ACC112 (cell line): ENCODE data around the gene CDHR5.
"Not testable (repeated sequence)": the region's sequence is repeated elsewhere in the genome, so short reads cannot be mapped to it uniquely, and the experiment has no call there.

Experiments used
- H2AFZ ChIP-seq: fragments of 200-600 bp; sonication (generic); one replicate; pipeline ENCODE4 v1.6.0; 2017; ENCODE audit warnings: antibody characterized with exemption, low read length; ENCODE audit not compliant: unreplicated experiment
- H3K27ac ChIP-seq: fragments of 200-600 bp; sonication (generic); 2 replicates; pipeline ENCODE4 v1.5.1; 2014; ENCODE audit warnings: low read depth, mild to moderate bottlenecking, antibody characterized with exemption, low read length, moderate library complexity
- H3K27me3 ChIP-seq: fragments of 200-600 bp; sonication (generic); 2 replicates; pipeline ENCODE4 v1.6.1; 2014; ENCODE audit warnings: mild to moderate bottlenecking, antibody characterized with exemption, low read length, moderate library complexity, mixed read lengths; ENCODE audit not compliant: insufficient read depth
- H3K36me3 ChIP-seq: fragments of 200-600 bp; sonication (generic); 2 replicates; pipeline ENCODE4 v1.6.1; 2016; ENCODE audit warnings: mild to moderate bottlenecking, antibody characterized with exemption, low read length, moderate library complexity, mixed read lengths; ENCODE audit not compliant: insufficient read depth
- H3K4me1 ChIP-seq: fragments of 200-600 bp; sonication (generic); one replicate; pipeline ENCODE4 v1.6.1; 2016; ENCODE audit warnings: low read length, mixed read lengths; ENCODE audit not compliant: insufficient read depth, unreplicated experiment, control insufficient read depth
- H3K4me3 ChIP-seq: fragments of 200-600 bp; sonication (generic); 2 replicates; pipeline ENCODE4 v1.5.1; 2014; ENCODE audit warnings: mild to moderate bottlenecking, low read depth, low read length
- H3K79me2 ChIP-seq: fragments of 200-600 bp; sonication (generic); one replicate; pipeline ENCODE4 v1.6.0; 2016; ENCODE audit warnings: low read length; ENCODE audit not compliant: control insufficient read depth, unreplicated experiment, insufficient read depth

CDHR5 gene

DNA sequence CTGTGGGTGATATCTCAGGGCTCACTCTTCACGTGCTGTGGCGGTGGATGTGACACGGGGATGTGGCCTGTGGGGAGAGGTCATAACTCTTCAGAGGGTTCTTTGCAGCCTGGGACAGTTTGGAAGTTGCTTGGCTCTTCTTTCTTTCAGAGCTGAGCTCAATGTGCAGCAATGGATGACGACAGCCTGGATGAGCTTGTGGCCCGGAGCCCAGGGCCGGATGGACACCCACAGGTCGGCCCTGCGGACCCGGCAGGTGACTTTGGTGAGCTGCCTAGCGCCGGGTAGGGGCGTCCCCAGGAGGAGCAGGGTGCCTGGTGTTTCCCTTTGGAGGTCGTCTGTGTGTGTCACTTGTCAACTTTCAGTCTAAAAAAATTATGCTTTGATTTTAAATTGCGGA is 43.4 kb downstream of the CDHR5 start:
- Histone ChIP-seq H3K4me3 (no peak overlapping the region), H3K27me3 (no peaks in the 10 kb centered on the region), H2AFZ (no peak overlapping the region), H3K36me3 (peaks cover 18% of the 10 kb centered on the region; the same call in 1 of the 2 replicates), H3K4me1 (peaks cover 30% of the 10 kb centered on the region), H3K79me2 (peaks cover 79% of the 10 kb centered on the region), H3K27ac (no peak overlapping the region)

DNA sequence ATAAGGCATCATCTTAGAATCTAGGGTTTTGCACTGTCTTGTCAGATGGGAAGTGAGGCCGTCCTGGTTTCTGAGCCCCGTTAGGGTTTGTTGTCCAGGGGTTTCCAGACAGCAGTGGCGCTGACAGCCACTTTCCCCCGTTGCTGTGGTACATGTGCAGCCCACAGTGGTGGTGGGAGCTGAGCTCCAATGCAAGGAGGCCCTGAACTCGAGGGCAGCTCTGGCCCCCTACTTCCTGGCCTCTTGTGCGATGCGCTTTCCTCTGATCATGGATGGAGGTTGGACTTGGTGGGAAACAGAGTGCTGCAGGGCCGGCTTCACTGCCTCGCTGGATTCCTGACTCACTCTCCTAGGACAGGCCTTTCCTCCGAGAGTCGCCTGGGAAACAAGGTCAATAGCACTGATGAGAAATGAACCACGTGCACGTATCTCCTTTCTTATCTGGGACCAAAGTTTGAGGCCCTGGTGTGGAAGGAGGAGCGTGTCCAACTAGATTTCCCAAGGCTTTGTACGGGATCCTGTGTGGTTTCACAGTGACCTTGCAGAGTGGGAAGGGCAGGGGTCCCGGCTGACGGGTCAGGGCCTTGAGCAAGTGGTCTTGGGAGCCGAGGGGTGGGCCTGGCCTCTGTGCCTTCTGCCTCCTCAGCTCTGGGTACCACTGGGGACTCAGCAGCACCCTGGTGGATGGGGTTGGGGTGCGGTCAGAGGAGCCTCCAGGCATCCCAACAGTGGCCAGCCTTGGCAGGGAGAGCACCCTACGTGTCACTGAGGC is 44.7 kb downstream of the CDHR5 start:
- H3K4me3 ChIP-seq: no peak overlapping the region
- H3K79me2 ChIP-seq: peaks cover 78% of the 10 kb centered on the region
- peaks cover 30% of the 10 kb centered on the region for H3K4me1 ChIP-seq
- no peak overlapping the region for H2AFZ ChIP-seq
- H3K36me3 ChIP-seq: peaks cover 16% of the 10 kb centered on the region; the same call in 1 of the 2 replicates
- no peak overlapping the region; the same call in 1 of the 2 replicates for H3K27ac ChIP-seq
- H3K27me3 ChIP-seq: no peaks in the 10 kb centered on the region

DNA sequence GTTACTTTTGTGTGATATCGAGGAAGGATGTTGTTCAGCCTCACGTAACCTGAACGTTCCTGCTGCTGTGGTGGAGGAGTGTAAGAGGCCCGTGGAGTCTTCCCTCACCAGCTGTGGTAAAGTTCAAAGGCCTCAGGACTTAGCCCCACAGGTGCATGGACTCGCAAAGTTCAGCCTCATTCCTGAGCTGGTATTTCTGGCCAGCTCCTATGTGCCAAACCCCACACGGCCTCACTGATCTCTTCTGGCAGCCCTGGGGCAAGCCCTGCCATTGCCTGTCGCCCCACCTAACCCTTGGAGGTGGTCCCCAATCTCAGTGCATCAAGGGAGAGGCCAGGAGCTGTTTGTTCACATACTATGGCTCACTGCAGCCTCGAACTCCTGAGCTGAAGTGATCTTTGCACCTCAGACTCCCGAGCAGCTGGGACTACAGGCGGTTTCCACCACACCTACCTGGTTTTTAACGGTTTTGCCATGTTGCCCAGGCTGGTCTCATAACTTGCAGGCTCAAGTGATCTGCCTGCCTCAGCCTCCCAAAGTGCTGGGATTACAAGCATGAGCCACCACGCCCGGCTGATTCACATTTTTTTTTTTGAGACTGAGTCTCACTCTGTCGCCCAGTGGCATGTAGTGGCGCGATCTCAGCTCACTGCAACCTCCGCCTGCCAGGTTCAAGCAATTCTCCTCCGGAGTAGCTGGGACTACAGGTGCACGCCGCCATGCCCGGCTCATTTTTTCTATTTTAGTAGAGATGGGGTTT is 46.3 kb downstream of the CDHR5 start:
- no peaks in the 10 kb centered on the region for H3K27me3 ChIP-seq
- no peak overlapping the region for H3K27ac ChIP-seq
- peaks cover 9% of the 10 kb centered on the region; the same call in 1 of the 2 replicates for H3K36me3 ChIP-seq
- no peak overlapping the region for H2AFZ ChIP-seq
- peaks cover 65% of the 10 kb centered on the region for H3K79me2 ChIP-seq
- H3K4me1 ChIP-seq: peaks cover 34% of the 10 kb centered on the region
- H3K4me3 ChIP-seq: peak overlapping the region; percentile 87

DNA sequence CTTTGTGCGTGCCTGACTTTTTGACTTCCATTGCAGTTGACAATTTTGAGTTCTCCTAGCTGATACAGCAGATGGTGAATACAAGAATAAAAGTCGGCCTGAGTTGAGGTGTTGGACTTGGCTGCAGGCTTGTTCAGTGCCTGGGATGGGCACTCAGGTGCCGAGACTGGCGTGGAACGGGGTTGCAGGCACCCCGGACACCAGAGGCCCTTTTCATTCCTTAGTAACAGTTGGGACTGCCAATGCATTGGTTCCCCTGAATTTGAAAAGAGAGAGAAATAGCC is 47.2 kb downstream of the CDHR5 start:
- Histone ChIP-seq H2AFZ (no peak overlapping the region), H3K79me2 (peaks cover 58% of the 10 kb centered on the region), H3K27me3 (no peaks in the 10 kb centered on the region), H3K4me1 (peaks cover 34% of the 10 kb centered on the region), H3K4me3 (peak overlapping the region; percentile 87), H3K27ac (peak overlapping the region; percentile 62), H3K36me3 (peaks cover 6% of the 10 kb centered on the region; the same call in 1 of the 2 replicates)

DNA sequence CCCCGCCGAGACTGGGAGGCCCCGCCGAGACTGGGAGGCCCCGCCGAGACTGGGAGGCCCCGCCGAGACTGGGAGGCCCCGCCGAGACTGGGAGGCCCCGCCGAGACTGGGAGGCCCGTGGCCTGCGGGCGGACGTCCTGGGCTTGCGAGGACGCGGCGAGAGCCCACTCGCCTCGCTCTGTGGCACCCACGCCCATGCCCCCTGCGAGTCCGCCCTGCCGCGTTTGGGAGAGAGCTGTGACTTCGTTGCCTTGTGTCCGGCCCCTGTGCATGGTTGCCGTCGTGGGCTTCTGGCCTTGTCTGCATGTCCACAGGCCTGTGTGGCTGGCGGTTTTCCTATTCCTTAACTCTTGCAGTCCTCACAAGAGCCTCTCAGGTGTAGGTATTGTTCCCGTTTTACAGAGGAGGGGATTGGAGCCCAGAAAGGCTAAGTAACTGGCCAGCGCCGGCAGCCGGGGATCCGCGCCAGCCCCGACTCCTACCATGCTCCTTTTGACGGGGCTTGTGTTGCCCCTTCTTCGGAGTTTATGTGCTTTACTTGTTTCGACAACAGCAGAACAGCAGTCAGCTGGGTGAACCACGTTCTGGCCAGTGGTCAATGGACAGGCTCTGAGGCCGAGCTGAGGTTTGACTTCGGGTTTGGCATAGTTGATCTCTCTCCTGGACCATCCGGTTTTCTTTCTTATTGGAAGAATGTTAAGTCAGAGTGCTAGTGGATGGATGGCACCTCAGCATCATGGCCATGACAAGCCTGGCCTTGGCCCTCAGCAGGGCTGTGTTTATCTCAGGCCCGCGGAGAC is 47.7 kb downstream of the CDHR5 start:
- Histone ChIP-seq H3K36me3 (peaks cover 6% of the 10 kb centered on the region; the same call in 1 of the 2 replicates), H3K27me3 (no peaks in the 10 kb centered on the region), H3K79me2 (peaks cover 54% of the 10 kb centered on the region), H3K4me3 (peak overlapping the region; percentile 87), H3K27ac (peak overlapping the region; percentile 62), H3K4me1 (peaks cover 34% of the 10 kb centered on the region), H2AFZ (no peak overlapping the region)

DNA sequence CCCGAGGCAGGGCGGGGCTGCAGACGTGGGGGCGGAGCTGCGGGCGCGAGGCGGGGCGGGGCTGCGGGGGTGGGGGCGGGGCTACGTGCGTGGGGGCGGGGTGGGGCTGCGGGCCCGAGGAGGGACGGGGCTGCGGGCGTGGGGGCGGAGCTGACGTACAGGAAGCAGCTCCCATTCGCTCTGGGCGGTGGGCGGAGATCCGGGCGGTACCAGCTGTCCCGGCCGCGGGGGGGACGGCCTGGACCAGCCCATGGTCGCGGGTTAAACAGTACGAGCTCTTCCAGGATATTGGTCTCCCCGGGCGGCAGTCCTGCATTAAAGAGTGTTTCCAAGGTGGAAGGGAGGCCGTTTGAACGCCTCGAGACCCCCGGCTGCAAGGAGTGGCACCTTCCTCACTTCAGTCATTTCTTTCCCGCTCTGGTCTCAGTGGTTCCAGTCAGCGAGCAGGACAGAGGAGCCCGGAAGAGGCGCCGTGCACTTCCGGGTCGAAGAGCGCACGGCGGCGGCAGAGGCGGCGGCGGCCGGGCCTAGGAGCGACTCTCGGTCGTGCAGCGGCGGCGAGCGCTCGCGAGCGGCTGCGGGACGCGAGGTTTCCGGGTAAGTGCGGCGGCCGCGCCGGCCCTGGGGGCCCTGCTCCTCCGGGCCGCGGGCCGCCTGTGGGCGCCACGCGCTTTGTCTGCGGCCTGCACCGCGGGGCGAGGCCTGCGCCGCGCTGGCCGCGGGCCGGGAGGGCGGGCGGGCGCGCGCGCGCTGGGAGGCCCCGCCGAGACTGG is 48.6 kb downstream of the CDHR5 start, which contains the start of gene PHRF1:
PHRF1 (plus strand) TSS at position 475 of the 773 bp plus-strand sequence. CDS start 5,043 bp downstream, outside the sequence.
- peaks cover 34% of the 10 kb centered on the region for H3K4me1 ChIP-seq
- H3K79me2 ChIP-seq: peaks cover 46% of the 10 kb centered on the region
- peak within 1 kb of the TSS; percentile 94 for H3K27ac ChIP-seq
- H2AFZ ChIP-seq: peak within 1 kb of the TSS; percentile 87
- H3K36me3 ChIP-seq: no peaks in the 10 kb centered on the region
- peak within 1 kb of the TSS; percentile 97 for H3K4me3 ChIP-seq
- H3K27me3 ChIP-seq: no peaks in the 10 kb centered on the region

DNA sequence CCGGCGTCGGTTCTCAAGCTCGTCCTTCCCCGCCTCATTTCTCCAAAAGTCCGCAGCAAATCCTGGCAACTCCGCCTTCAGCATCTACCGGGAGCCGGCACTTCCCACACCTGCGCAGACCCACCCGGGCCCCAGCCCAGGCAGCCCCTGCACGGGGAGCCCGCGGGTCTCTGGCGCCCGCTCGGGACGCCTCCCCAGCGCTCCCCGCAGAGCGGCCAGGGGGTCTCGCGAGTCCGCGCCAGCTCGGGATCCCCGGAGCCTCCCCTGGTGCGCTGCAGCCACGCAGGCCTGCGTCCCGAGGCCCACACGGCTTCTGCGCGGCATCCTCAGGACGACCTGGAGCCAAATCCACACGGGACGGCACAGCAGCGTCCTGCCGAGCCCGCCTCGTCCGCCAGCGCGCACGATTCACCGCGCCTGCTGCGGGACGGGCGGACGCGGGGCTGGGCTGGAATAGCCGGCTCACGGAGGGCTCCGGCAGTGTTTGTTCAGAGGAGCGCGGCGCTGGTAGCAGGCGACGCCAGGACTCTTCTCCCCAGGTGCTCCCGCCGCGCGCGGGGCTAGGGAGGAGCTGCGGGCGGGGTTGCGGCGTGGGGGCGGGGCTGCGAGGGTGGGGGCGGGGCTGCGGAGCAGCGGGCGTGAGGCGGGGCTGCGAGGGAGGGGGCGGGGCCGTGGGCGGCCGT is 49.3 kb downstream of the CDHR5 start:
- Histone ChIP-seq H3K36me3 (no peaks in the 10 kb centered on the region), H3K27me3 (no peaks in the 10 kb centered on the region), H3K4me3 (peak overlapping the region; percentile 97), H3K27ac (no peak overlapping the region), H3K79me2 (peaks cover 38% of the 10 kb centered on the region), H2AFZ (peak overlapping the region; percentile 87), H3K4me1 (peaks cover 34% of the 10 kb centered on the region)

DNA sequence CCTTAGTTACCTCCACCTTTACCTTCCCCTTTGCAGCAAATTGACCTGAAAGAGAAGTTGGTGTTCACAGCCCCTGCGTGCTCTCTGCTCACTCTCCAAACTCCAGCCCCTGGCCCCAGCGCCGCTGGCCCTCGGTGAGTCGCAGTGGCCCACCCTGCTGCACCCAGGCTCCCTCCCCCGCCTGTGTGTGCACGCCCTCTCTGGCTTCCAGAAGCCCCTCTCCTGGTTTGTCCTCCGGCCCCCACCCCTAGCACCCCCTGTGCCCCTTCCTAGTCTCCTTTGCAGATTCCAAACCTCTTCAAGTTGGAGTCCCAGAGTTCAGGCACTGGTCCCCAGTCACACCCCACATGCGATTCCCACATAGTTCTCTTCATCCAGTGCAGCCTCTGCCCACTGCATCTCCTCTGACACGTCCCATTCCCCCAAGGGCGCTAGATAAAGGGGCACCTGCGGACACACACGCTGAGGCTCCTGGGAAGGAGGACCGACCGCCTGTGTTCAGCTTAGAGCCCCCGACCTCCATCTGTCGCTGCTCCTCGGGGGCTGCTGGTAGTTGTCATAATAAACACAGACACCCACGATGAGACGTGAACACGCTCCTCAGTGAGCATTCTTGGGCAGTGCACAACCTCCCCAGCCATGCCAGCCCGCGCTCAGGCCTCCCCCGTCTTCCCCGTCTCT is 50.0 kb downstream of the CDHR5 start:
- Histone ChIP-seq H3K79me2 (peaks cover 32% of the 10 kb centered on the region), H3K27me3 (no peaks in the 10 kb centered on the region), H3K4me1 (peaks cover 28% of the 10 kb centered on the region), H2AFZ (peak overlapping the region; percentile 87), H3K4me3 (peak overlapping the region; percentile 97), H3K36me3 (no peaks in the 10 kb centered on the region), H3K27ac (no peak overlapping the region)

DNA sequence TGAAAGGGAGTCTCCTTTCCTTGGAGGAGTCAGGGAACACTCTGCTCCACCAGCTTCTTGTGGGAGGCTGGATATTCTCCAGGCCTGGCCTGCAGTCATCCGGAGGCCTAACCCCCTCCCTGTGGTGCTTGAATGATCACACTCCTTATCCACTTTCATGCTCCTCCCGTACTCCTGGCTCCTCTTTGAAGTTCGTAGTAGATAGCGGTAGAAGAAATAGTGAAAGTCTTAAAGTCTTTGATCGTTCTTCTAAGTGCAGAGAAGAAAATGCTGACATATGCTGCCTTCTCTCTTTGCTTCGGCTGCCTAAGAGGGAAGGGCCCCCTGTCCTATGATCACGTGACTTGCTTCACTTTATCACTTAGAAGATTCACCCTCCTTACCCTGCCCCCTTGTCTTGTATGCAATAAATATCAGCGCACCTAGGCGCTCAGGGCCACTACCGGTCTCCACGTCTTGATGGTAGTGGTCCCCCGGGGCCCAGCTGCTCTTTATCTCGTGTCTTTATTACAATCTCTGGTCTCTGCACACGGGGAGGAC is 50.7 kb downstream of the CDHR5 start:
- not testable (repeated sequence) for H3K27me3 ChIP-seq, H3K27ac ChIP-seq, H2AFZ ChIP-seq, H3K36me3 ChIP-seq
- Histone ChIP-seq H3K79me2 (peaks cover 25% of the 10 kb centered on the region), H3K4me1 (peaks cover 27% of the 10 kb centered on the region), H3K4me3 (peak overlapping the region; percentile 97; the same call in 1 of the 2 replicates)
